Neural cell (in vitro differentiated cells): ENCODE results near the gene UPB1. TPM values are rescaled to one million over a fixed set of nuclear protein-coding genes. Genes with fewer than 3 reads are reported as not detected.

Experiments used
- H2AFZ ChIP-seq: fragments of 200-600, 300-800 bp; sonication (generic), shearing (Covaris generic); 2 replicates; pipeline ENCODE4 v1.6.0; 2014; ENCODE audit warnings: low read depth, mild to moderate bottlenecking, antibody characterized with exemption, low read length, moderate library complexity
- H3F3A ChIP-seq: fragments of 200-600 bp; shearing (Covaris generic); 2 replicates; pipeline ENCODE4 v1.6.1; 2016; ENCODE audit warnings: mild to moderate bottlenecking, moderate library complexity, mixed read lengths, antibody characterized with exemption, low read length; ENCODE audit not compliant: insufficient read depth, poor library complexity, severe bottlenecking
- H3K27ac ChIP-seq: fragments of 200-600, 300-800 bp; sonication (generic), shearing (Covaris generic); 2 replicates; pipeline ENCODE4 v1.5.1; 2014; ENCODE audit warnings: mild to moderate bottlenecking, low read length, moderate library complexity
- H3K27me3 ChIP-seq: fragments of 300-800, 200-600 bp; sonication (generic), shearing (Covaris generic); 2 replicates; pipeline ENCODE4 v1.6.0; 2014; ENCODE audit warnings: mild to moderate bottlenecking, low read depth, low read length, moderate library complexity; ENCODE audit not compliant: insufficient read depth
- H3K36me3 ChIP-seq: fragments of 300-800, 200-600 bp; sonication (generic), shearing (Covaris generic); 2 replicates; pipeline ENCODE4 v1.5.1; 2014; ENCODE audit warnings: mild to moderate bottlenecking, antibody characterized with exemption, low read length, moderate library complexity; ENCODE audit not compliant: insufficient read depth
- H3K4me2 ChIP-seq: fragments of 300-800, 200-600 bp; sonication (generic), shearing (Covaris generic); 2 replicates; pipeline ENCODE4 v1.6.0; 2014; ENCODE audit warnings: mild to moderate bottlenecking, low read length
- H3K4me3 ChIP-seq: fragments of 300-800, 200-600 bp; sonication (generic), shearing (Covaris generic); 2 replicates; pipeline ENCODE4 v1.5.1; 2014; ENCODE audit warnings: mild to moderate bottlenecking, low read length, moderate library complexity
- H3K79me2 ChIP-seq: fragments of 200-600 bp; shearing (Covaris generic); replicated peaks from 2 replicates; pipeline ENCODE4 v1.6.0; 2014; ENCODE audit warnings: mild to moderate bottlenecking, low read length, moderate library complexity; ENCODE audit not compliant: insufficient read depth
- H3K9ac ChIP-seq: fragments of 300-800, 200-600 bp; sonication (generic), shearing (Covaris generic); 2 replicates; pipeline ENCODE4 v1.6.1; 2016; ENCODE audit warnings: mild to moderate bottlenecking, low read length, mixed read lengths
- H3K9me2 ChIP-seq: fragments of 200-600 bp; shearing (Covaris generic); 2 replicates; pipeline ENCODE4 v1.6.1; 2016; ENCODE audit warnings: mild to moderate bottlenecking, low read length, mixed read lengths; ENCODE audit not compliant: insufficient read depth
- H3K9me3 ChIP-seq: fragments of 200-600, 300-800 bp; sonication (generic), shearing (Covaris generic); 2 replicates; pipeline ENCODE4 v1.6.1; 2016; ENCODE audit warnings: mild to moderate bottlenecking, mixed run types, low read length, moderate library complexity, mixed read lengths
- H4K20me1 ChIP-seq: fragments of 200-600 bp; shearing (Covaris generic); 2 replicates; pipeline ENCODE4 v1.6.1; 2016; ENCODE audit warnings: mild to moderate bottlenecking, mixed run types; ENCODE audit not compliant: insufficient read depth
- CTCF ChIP-seq: fragments of 450-650 bp; IDR thresholded peaks from 2 replicates; pipeline ENCODE4 v1.5.1; 2014; ENCODE audit warnings: antibody characterized with exemption, mild to moderate bottlenecking, moderate library complexity; ENCODE audit not compliant: poor library complexity, severe bottlenecking
- EP300 ChIP-seq: fragments of 450-650 bp; conservative IDR thresholded peaks from 2 replicates; pipeline ENCODE4 v1.6.1; 2014; ENCODE audit warnings: antibody characterized with exemption, mild to moderate bottlenecking, moderate library complexity; ENCODE audit not compliant: poor library complexity, severe bottlenecking
- EZH2 ChIP-seq: fragments of 200-600, 300-800 bp; shearing (Covaris generic), sonication (generic); IDR thresholded peaks from 2 replicates; pipeline ENCODE4 v1.6.1; 2014; ENCODE audit warnings: antibody characterized with exemption, low read length, borderline replicate concordance, mild to moderate bottlenecking; ENCODE audit not compliant: insufficient read depth, poor library complexity, severe bottlenecking
- MXI1 ChIP-seq: fragments of 450-650 bp; conservative IDR thresholded peaks from 2 replicates; pipeline ENCODE4 v1.6.1; 2014; ENCODE audit warnings: antibody characterized with exemption, mild to moderate bottlenecking; ENCODE audit not compliant: poor library complexity, severe bottlenecking
- POLR2AphosphoS5 ChIP-seq: IDR thresholded peaks from 2 replicates; pipeline ENCODE4 v1.6.1; 2012
- RAD21 ChIP-seq: fragments of 450-650 bp; conservative IDR thresholded peaks from 2 replicates; pipeline ENCODE4 v1.6.1; 2014; ENCODE audit warnings: antibody characterized with exemption, mild to moderate bottlenecking, moderate library complexity
- SMC3 ChIP-seq: fragments of 450-650 bp; conservative IDR thresholded peaks from 2 replicates; pipeline ENCODE4 v1.6.1; 2014; ENCODE audit warnings: antibody characterized with exemption, mild to moderate bottlenecking, moderate library complexity; ENCODE audit not compliant: poor library complexity
- TAF1 ChIP-seq: IDR thresholded peaks from 2 replicates; pipeline ENCODE4 v1.6.1; 2012; ENCODE audit warnings: low read depth
- polyA plus RNA-seq: library from polyadenylated mRNA; depleted of rRNA; stranded (reverse); fragments of >200 nt; gene quantifications from 2 replicates; pipeline ENCODE4 v1.2.3, GENCODE V29; 2014
- TF ChIP-seq, protein P1 (sequence below): IDR thresholded peaks from 2 replicates; pipeline ENCODE4 v1.6.1; 2012; ENCODE audit warnings: borderline replicate concordance

UPB1 gene
- polyA plus RNA-seq, 1 donor from 2014 or later: 0.12 TPM

DNA sequence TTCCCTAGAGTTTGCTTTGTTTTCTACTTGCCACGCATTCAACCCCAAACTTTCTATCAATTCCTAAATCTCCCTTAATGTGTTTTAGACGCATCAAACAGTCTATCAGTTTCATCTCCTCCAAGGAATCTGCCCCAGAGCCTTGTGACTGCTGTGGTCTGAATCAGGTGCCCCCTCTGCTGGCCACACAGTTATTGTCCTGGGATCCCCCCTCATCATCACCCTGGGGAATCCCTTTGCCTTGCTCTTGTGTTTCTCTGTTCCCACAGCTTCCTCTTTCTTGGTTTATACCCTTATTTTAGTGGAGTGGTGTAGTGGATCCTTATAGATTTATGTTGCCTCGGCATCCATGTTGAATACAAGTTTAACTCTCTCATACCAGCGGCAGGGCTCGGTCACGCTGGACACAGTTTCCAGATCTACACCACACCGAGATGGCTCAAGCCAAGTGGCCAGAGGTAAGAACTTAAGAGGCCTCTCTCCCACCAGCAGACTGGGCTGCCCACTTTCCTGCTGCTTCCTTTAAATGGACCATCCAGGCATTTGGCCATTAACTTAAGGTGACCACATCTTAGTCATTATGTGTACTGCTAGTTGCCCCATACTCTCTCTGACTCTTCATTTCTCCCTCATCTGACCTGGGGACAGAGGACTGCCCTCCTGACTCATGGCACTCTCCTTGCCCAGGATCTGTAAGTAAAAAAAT lies 8.2 kb downstream of the UPB1 start:
- Histone ChIP-seq H3K4me3 (no peak overlapping the region), H3K79me2 (no peaks in the 10 kb centered on the region), H2AFZ (no peak overlapping the region), H3K27ac (no peak overlapping the region), H3K4me2 (no peak overlapping the region), H3F3A (no peaks in the 10 kb centered on the region), H3K9me2 (no peaks in the 10 kb centered on the region), H3K9me3 (no peaks in the 10 kb centered on the region), H3K27me3 (no peaks in the 10 kb centered on the region), H3K9ac (no peak overlapping the region), H4K20me1 (no peaks in the 10 kb centered on the region), H3K36me3 (no peaks in the 10 kb centered on the region)
- TF ChIP-seq EP300: no peak
- TF ChIP-seq, protein P1, sequence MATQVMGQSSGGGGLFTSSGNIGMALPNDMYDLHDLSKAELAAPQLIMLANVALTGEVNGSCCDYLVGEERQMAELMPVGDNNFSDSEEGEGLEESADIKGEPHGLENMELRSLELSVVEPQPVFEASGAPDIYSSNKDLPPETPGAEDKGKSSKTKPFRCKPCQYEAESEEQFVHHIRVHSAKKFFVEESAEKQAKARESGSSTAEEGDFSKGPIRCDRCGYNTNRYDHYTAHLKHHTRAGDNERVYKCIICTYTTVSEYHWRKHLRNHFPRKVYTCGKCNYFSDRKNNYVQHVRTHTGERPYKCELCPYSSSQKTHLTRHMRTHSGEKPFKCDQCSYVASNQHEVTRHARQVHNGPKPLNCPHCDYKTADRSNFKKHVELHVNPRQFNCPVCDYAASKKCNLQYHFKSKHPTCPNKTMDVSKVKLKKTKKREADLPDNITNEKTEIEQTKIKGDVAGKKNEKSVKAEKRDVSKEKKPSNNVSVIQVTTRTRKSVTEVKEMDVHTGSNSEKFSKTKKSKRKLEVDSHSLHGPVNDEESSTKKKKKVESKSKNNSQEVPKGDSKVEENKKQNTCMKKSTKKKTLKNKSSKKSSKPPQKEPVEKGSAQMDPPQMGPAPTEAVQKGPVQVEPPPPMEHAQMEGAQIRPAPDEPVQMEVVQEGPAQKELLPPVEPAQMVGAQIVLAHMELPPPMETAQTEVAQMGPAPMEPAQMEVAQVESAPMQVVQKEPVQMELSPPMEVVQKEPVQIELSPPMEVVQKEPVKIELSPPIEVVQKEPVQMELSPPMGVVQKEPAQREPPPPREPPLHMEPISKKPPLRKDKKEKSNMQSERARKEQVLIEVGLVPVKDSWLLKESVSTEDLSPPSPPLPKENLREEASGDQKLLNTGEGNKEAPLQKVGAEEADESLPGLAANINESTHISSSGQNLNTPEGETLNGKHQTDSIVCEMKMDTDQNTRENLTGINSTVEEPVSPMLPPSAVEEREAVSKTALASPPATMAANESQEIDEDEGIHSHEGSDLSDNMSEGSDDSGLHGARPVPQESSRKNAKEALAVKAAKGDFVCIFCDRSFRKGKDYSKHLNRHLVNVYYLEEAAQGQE: no peak
- TF ChIP-seq MXI1: no peak
- no peak for TF ChIP-seq POLR2AphosphoS5
- TF ChIP-seq EZH2: no peak
- no peak for TF ChIP-seq RAD21
- TF ChIP-seq TAF1: no peak
- TF ChIP-seq CTCF: no peak
- no peak for TF ChIP-seq SMC3

DNA sequence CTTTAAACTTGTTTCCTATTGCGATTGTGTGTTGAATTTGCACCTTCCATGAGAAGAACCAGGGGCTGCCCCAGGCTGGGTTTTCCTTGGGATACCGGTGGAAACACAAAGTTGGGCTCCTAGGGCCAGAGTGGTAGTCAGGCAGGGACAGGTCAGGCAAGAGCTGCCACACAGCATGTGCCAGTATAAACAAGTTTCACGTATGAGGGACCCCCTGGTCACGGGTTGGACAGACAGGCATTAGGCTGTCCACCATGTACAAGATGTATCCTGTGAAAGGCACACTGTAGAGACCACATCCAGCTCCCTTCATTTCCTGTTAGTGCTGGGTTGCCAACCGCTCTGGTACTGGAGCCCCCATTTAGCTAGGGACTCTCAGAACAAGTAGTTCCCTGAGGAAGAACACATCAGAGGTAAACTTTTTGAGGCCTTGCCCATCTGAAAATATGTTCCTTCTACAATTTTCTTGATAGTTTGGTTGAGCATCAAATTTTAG lies 8.8 kb downstream of the UPB1 start:
- TF ChIP-seq CTCF (no peak), POLR2AphosphoS5 (no peak), SMC3 (no peak), TAF1 (no peak)
- TF ChIP-seq, protein P1: no peak
- Histone ChIP-seq H4K20me1 (no peaks in the 10 kb centered on the region), H3K79me2 (no peaks in the 10 kb centered on the region), H3K27me3 (no peaks in the 10 kb centered on the region), H3K27ac (no peak overlapping the region), H2AFZ (no peak overlapping the region), H3K36me3 (no peaks in the 10 kb centered on the region), H3F3A (no peaks in the 10 kb centered on the region), H3K9me3 (no peaks in the 10 kb centered on the region), H3K9ac (no peak overlapping the region), H3K9me2 (no peaks in the 10 kb centered on the region), H3K4me3 (no peak overlapping the region), H3K4me2 (no peak overlapping the region)
